Activated T-helper 2 cell treated with anti-CD3 and anti-CD28 coated beads, Interferon-gamma antibody, Interleukin-2, Interleukin-4, amounts not matched to agents 10 μg/mL and 5 μg/mL and 100 μg/mL, durations not matched to agents 14 hours and 24 hours and 36 hours (primary cell): ENCODE data around the gene TSPAN15. TPM values are rescaled to one million over a fixed set of nuclear protein-coding genes. Genes with fewer than 3 reads are reported as not detected.

ENCODE experiments used
- DNase-seq: peaks from one replicate; pipeline ENCODE4 v3.0.0; 2021; ENCODE audit warnings: low spot score
- H3K27ac Mint-ChIP-seq: one replicate; pipeline ENCODE4 v1.8.0; 2021; ENCODE audit warnings: mixed read lengths
- H3K27me3 Mint-ChIP-seq: one replicate; pipeline ENCODE4 v1.8.0; 2021; ENCODE audit warnings: low read depth, mixed read lengths
- H3K36me3 Mint-ChIP-seq: one replicate; pipeline ENCODE4 v1.8.0; 2021; ENCODE audit warnings: low read depth, mixed read lengths
- H3K4me1 Mint-ChIP-seq: one replicate; pipeline ENCODE4 v1.8.0; 2021; ENCODE audit warnings: low read depth, mixed read lengths
- H3K4me3 Mint-ChIP-seq: one replicate; pipeline ENCODE4 v1.8.0; 2021; ENCODE audit warnings: low read depth, mild to moderate bottlenecking, moderate library complexity, mixed read lengths
- H3K9me3 Mint-ChIP-seq: one replicate; pipeline ENCODE4 v1.8.0; 2021; ENCODE audit warnings: mixed read lengths
- intact Hi-C: fragments of 100-400 bp; cut with micrococcal nuclease; formaldehyde crosslinking; loops from one replicate; pipeline ENCODE4 v1.15.1; 2023
- total RNA-seq: library from RNA; stranded (reverse); gene quantifications from 2 replicates; pipeline ENCODE4 v1.2.3, GENCODE V29; 2022

Gene TSPAN15
- total RNA-seq, 1 donor from 2014 or later, result 0.55 TPM

GRCh38 chr10:69457771-69458237 lies 6.5 kb downstream of the TSPAN15 start:
- Mint-ChIP-seq H3K27ac (no peak overlapping the region), H3K27me3 (peaks cover 5% of the 10 kb centered on the region), H3K36me3 (no peaks in the 10 kb centered on the region), H3K9me3 (no peaks in the 10 kb centered on the region), H3K4me3 (no peak overlapping the region), H3K4me1 (peaks cover 1% of the 10 kb centered on the region)
- no peak for DNase-seq
- intact Hi-C loops, result no loop called here

GRCh38 chr10:69458430-69459100 lies 7.3 kb downstream of the TSPAN15 start:
- intact Hi-C loops, result no loop called here
- Mint-ChIP-seq H3K27me3 (no peaks in the 10 kb centered on the region), H3K4me3 (no peak overlapping the region), H3K36me3 (no peaks in the 10 kb centered on the region), H3K9me3 (no peaks in the 10 kb centered on the region), H3K27ac (no peak overlapping the region), H3K4me1 (peaks cover 1% of the 10 kb centered on the region)
- no peak for DNase-seq

GRCh38 chr10:69459101-69459790 lies 8.0 kb downstream of the TSPAN15 start:
- intact Hi-C loops, result no loop called here
- Mint-ChIP-seq H3K36me3 (no peaks in the 10 kb centered on the region), H3K27me3 (no peaks in the 10 kb centered on the region), H3K4me1 (peaks cover 1% of the 10 kb centered on the region), H3K4me3 (no peak overlapping the region), H3K27ac (no peak overlapping the region), H3K9me3 (no peaks in the 10 kb centered on the region)
- DNase-seq, result no peak

GRCh38 chr10:69459893-69460575 lies 8.8 kb downstream of the TSPAN15 start:
- H3K36me3 Mint-ChIP-seq, result no peaks in the 10 kb centered on the region
- H3K4me1 Mint-ChIP-seq, result peaks cover 2% of the 10 kb centered on the region
- H3K27me3 Mint-ChIP-seq, result no peaks in the 10 kb centered on the region
- no peaks in the 10 kb centered on the region for H3K9me3 Mint-ChIP-seq
- intact Hi-C loops, result no loop called here
- no peak overlapping the region for H3K27ac Mint-ChIP-seq
- no peak overlapping the region for H3K4me3 Mint-ChIP-seq
- DNase-seq, result no peak

GRCh38 chr10:69460576-69461242 lies 9.4 kb downstream of the TSPAN15 start:
- no peaks in the 10 kb centered on the region for H3K36me3 Mint-ChIP-seq
- H3K9me3 Mint-ChIP-seq, result no peaks in the 10 kb centered on the region
- DNase-seq, result no peak
- H3K4me3 Mint-ChIP-seq, result no peak overlapping the region
- intact Hi-C loops, result no loop called here
- no peaks in the 10 kb centered on the region for H3K27me3 Mint-ChIP-seq
- H3K27ac Mint-ChIP-seq, result no peak overlapping the region
- H3K4me1 Mint-ChIP-seq, result peaks cover 8% of the 10 kb centered on the region

GRCh38 chr10:69461243-69462025 lies 10.2 kb downstream of the TSPAN15 start:
- intact Hi-C loops, result no loop called here
- Mint-ChIP-seq H3K9me3 (no peaks in the 10 kb centered on the region), H3K4me3 (no peak overlapping the region), H3K36me3 (no peaks in the 10 kb centered on the region), H3K4me1 (peaks cover 8% of the 10 kb centered on the region), H3K27me3 (no peaks in the 10 kb centered on the region), H3K27ac (no peak overlapping the region)
- DNase-seq, result no peak

GRCh38 chr10:69463886-69464285 lies 12.6 kb downstream of the TSPAN15 start:
- Mint-ChIP-seq H3K27ac (no peak overlapping the region), H3K27me3 (no peaks in the 10 kb centered on the region), H3K4me3 (no peak overlapping the region), H3K36me3 (no peaks in the 10 kb centered on the region), H3K4me1 (peaks cover 9% of the 10 kb centered on the region), H3K9me3 (no peaks in the 10 kb centered on the region)
- DNase-seq, result no peak
- intact Hi-C loops, result no loop called here

- Mint-ChIP-seq H3K36me3 (no peaks in the 10 kb centered on the region), H3K4me1 (peaks cover 9% of the 10 kb centered on the region), H3K27ac (no peak overlapping the region), H3K9me3 (no peaks in the 10 kb centered on the region), H3K27me3 (no peaks in the 10 kb centered on the region), H3K4me3 (no peak overlapping the region)
- intact Hi-C loops, result no loop called here
- no peak for DNase-seq
Measured at GRCh38 chr10:69464401-69464800, 13.1 kb downstream of the TSPAN15 start.

GRCh38 chr10:69464801-69465401 lies 13.6 kb downstream of the TSPAN15 start:
- no peaks in the 10 kb centered on the region for H3K36me3 Mint-ChIP-seq
- peaks cover 9% of the 10 kb centered on the region for H3K4me1 Mint-ChIP-seq
- DNase-seq, result no peak

GRCh38 chr10:69465457-69466157 lies 14.3 kb downstream of the TSPAN15 start:
- Mint-ChIP-seq H3K9me3 (no peaks in the 10 kb centered on the region), H3K4me1 (peaks cover 9% of the 10 kb centered on the region), H3K27ac (no peak overlapping the region), H3K4me3 (no peak overlapping the region), H3K27me3 (peaks cover 2% of the 10 kb centered on the region), H3K36me3 (no peaks in the 10 kb centered on the region)
- intact Hi-C loops, result no loop called here
- no peak for DNase-seq

More at GRCh38 chr10:69464801-69465401, 13.6 kb downstream of the TSPAN15 start:
- intact Hi-C loops, result no loop called here
- peaks cover 1% of the 10 kb centered on the region for H3K27me3 Mint-ChIP-seq
- H3K9me3 Mint-ChIP-seq, result no peaks in the 10 kb centered on the region
- H3K27ac Mint-ChIP-seq, result no peak overlapping the region
- H3K4me3 Mint-ChIP-seq, result no peak overlapping the region

- Mint-ChIP-seq H3K27ac (no peak overlapping the region), H3K9me3 (no peaks in the 10 kb centered on the region), H3K36me3 (no peaks in the 10 kb centered on the region), H3K4me1 (peaks cover 9% of the 10 kb centered on the region), H3K27me3 (peaks cover 6% of the 10 kb centered on the region), H3K4me3 (no peak overlapping the region)
- intact Hi-C loops, result no loop called here
- no peak for DNase-seq
Measured at GRCh38 chr10:69466158-69466490, 14.9 kb downstream of the TSPAN15 start.
